Activated CD8-positive, alpha-beta T cell treated with anti-CD3 and anti-CD28 coated beads, Interleukin-2, amount 10 ng/mL, durations not matched to agents 7 days and 5 days (primary cell): ENCODE results near the gene DCBLD1. TPM values are rescaled to one million over a fixed set of nuclear protein-coding genes. Genes with fewer than 3 reads are reported as not detected.
"Not testable (repeated sequence)": the region's sequence is repeated elsewhere in the genome, so short reads cannot be mapped to it uniquely, and the experiment has no call there.

Source experiments
- ATAC-seq: fragments of 150-1000 bp; cut with Tn5 transposase; one replicate; pipeline ENCODE4 v1.10.0; 2021; ENCODE audit warnings: moderate library complexity
- CTCF ChIA-PET: fragments of 350-600 bp; sonication (Branson Sonifier 250); formaldehyde crosslinking; loops from one replicate; lab custom pipeline; 2021; ENCODE audit warnings: antibody characterized with exemption; lab: Charles Lee
- POLR2A ChIA-PET: fragments of 350-600 bp; sonication (Branson Sonifier 250); formaldehyde crosslinking; loops from one replicate; lab custom pipeline; 2021; ENCODE audit warnings: antibody characterized with exemption; lab: Charles Lee
- DNase-seq: peaks from one replicate; pipeline ENCODE4 v3.0.0-alpha.2; 2020
- H3K27ac Mint-ChIP-seq: one replicate; pipeline ENCODE4 v1.8.0; 2021; ENCODE audit warnings: mild to moderate bottlenecking, mixed read lengths
- H3K27me3 Mint-ChIP-seq: one replicate; pipeline ENCODE4 v1.8.0; 2021; ENCODE audit warnings: low read depth, mixed read lengths
- H3K36me3 Mint-ChIP-seq: one replicate; pipeline ENCODE4 v1.8.0; 2021; ENCODE audit warnings: low read depth, mixed read lengths
- H3K4me1 Mint-ChIP-seq: one replicate; pipeline ENCODE4 v1.8.0; 2021; ENCODE audit warnings: low read depth, mixed read lengths
- H3K4me3 Mint-ChIP-seq: one replicate; pipeline ENCODE4 v1.8.0; 2021; ENCODE audit warnings: mild to moderate bottlenecking, mixed read lengths
- H3K9me3 Mint-ChIP-seq: one replicate; pipeline ENCODE4 v1.8.0; 2022; ENCODE audit warnings: mixed read lengths; ENCODE audit not compliant: insufficient read depth
- total RNA-seq, 2 experiments: library from RNA; stranded (reverse); gene quantifications; one replicate each; pipeline ENCODE4 v1.2.3, GENCODE V29; 2021

Gene DCBLD1
- total RNA-seq, 2 experiments from 2014 or later: 2.5 to 4.3 TPM

DNA sequence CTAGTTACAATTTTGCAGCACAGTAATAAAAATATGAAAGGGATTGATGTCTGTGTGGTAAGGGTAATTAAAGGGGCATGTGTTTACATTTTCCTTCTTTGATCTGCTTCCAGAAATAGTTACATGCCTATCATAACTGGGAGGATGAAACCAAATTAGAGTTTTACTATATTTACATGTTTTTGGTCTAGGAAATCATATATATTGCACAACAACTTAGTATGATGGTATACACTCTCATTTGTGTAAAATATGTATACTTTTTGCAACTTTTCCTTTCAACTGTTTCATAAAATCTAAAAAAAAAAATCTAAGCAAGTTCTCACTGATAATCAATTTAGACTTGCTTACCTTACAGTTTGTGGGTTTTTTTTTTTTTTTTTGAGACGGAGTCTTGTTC is 32.2 kb downstream of the DCBLD1 start:
- no peaks in the 10 kb centered on the region for H3K4me1 Mint-ChIP-seq
- ChIA-PET POLR2A (no interaction called here), CTCF (no interaction called here)
- H3K9me3 Mint-ChIP-seq: no peaks in the 10 kb centered on the region
- H3K27me3 Mint-ChIP-seq: peaks cover 2% of the 10 kb centered on the region
- H3K36me3 Mint-ChIP-seq: no peaks in the 10 kb centered on the region
- H3K4me3 Mint-ChIP-seq: no peak overlapping the region
- no peak overlapping the region for H3K27ac Mint-ChIP-seq
- DNase-seq (no peak), ATAC-seq (no peak)

GRCh38 chr6:117515326-117515725 is 32.9 kb downstream of the DCBLD1 start:
- Mint-ChIP-seq H3K9me3 (no peaks in the 10 kb centered on the region), H3K36me3 (no peaks in the 10 kb centered on the region), H3K4me3 (no peak overlapping the region), H3K4me1 (no peaks in the 10 kb centered on the region), H3K27me3 (peaks cover 2% of the 10 kb centered on the region), H3K27ac (no peak overlapping the region)
- no peak for ATAC-seq
- POLR2A ChIA-PET: no interaction called here
- CTCF ChIA-PET: no interaction called here
- no peak for DNase-seq

DNA sequence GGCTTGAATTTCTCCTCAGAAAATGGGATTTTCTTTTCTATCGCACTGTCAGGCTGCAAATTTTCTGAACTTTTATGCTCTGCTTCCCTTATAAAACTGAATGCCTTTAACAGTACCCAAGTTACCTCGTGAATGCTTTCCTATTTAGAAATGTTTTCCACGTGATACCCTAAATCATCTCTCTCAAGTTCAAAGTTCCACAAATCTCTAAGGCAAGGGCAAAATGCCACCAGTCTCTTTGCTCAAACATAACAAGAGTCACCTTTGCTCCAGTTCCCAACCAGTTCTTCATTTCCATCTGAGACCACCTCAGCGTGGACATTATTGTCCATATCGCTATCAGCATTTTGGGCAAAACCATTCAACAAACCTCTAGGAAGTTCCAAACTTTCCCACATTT is 35.5 kb downstream of the DCBLD1 start:
- H3K27ac Mint-ChIP-seq, ATAC-seq, H3K4me3 Mint-ChIP-seq, CTCF ChIA-PET, H3K27me3 Mint-ChIP-seq, DNase-seq, H3K4me1 Mint-ChIP-seq, H3K36me3 Mint-ChIP-seq, H3K9me3 Mint-ChIP-seq: not testable (repeated sequence)
- POLR2A ChIA-PET: interaction anchor here (0.6 kb wide), 1 partner anchor 66 kb away, joined by 3 read pairs; no protein-coding TSS in a partner anchor

GRCh38 chr6:117518870-117519269 is 36.4 kb downstream of the DCBLD1 start:
- DNase-seq (no peak), ATAC-seq (no peak)
- POLR2A ChIA-PET: no interaction called here
- CTCF ChIA-PET: no interaction called here
- Mint-ChIP-seq H3K36me3 (no peaks in the 10 kb centered on the region), H3K9me3 (no peaks in the 10 kb centered on the region), H3K4me1 (no peaks in the 10 kb centered on the region), H3K4me3 (no peak overlapping the region), H3K27me3 (peaks cover 2% of the 10 kb centered on the region), H3K27ac (no peak overlapping the region)

GRCh38 chr6:117520603-117521395 is 38.3 kb downstream of the DCBLD1 start:
- H3K36me3 Mint-ChIP-seq: no peaks in the 10 kb centered on the region
- no peaks in the 10 kb centered on the region for H3K9me3 Mint-ChIP-seq
- H3K4me3 Mint-ChIP-seq: no peak overlapping the region
- DNase-seq: no peak
- ChIA-PET POLR2A (no interaction called here), CTCF (no interaction called here)
- no peak overlapping the region for H3K27ac Mint-ChIP-seq
- ATAC-seq: no peak
- H3K27me3 Mint-ChIP-seq: peaks cover 2% of the 10 kb centered on the region
- H3K4me1 Mint-ChIP-seq: no peaks in the 10 kb centered on the region

DNA sequence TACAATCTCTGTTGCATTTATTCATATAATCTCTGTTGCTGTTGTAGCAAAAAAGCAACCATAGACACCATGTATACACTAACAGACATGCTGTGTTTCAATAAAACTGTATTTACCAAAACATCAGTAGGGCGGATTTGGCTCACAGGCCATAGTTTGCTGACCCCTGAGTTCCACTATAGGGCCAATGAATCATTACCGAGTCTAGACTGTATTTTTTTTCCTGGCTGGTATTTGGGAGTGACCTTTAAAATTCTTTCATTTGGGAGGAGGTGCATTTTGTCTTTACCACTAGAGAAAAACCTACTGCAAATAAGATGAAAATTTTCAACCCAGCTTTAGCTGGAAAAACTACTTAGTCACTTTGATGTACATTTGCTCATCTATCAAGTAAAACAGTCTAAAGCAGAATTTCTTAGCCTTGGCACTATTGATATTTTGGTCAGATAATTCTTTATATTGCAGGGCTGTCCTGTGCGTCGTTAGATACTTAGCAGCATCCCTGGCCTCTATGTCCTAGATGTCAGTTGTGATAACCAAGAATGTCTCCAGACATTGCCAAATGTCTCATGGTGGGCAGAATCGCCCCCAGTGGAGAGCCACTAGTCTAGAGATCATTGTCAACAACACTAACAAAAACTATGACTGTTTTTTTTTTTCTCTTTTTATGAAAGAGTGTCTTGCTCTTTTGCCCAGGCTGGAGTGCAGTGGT is 39.5 kb downstream of the DCBLD1 start:
- Mint-ChIP-seq H3K27me3 (peaks cover 2% of the 10 kb centered on the region), H3K27ac (no peak overlapping the region), H3K4me1 (no peaks in the 10 kb centered on the region), H3K36me3 (no peaks in the 10 kb centered on the region), H3K9me3 (no peaks in the 10 kb centered on the region), H3K4me3 (no peak overlapping the region)
- DNase-seq: no peak
- ChIA-PET CTCF (interaction anchor here (1.3 kb wide), 1 partner anchor 29 kb away, joined by 3 read pairs; no protein-coding TSS in a partner anchor), POLR2A (no interaction called here)
- no peak for ATAC-seq

DNA sequence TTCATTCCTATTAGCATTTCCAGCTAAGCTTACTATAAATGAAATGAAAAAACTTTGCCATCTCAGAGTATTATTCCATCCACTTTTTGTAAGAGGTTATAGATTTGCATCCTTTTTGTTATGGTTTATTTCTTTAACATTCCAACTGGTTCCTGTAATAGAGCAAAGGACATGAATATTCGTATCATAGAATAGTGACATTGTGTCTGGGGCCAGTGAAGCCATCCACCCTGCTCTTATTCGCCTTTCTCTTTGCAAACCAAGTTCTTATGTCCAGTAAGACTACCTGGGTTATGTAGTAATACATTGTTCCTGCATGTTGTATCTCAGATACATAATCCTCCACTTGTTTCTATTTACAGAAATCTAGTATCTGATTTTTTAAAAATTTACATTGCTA is 43.1 kb downstream of the DCBLD1 start:
- no peaks in the 10 kb centered on the region for H3K9me3 Mint-ChIP-seq
- ATAC-seq: no peak
- no peak overlapping the region for H3K27ac Mint-ChIP-seq
- H3K4me3 Mint-ChIP-seq: no peak overlapping the region
- H3K36me3 Mint-ChIP-seq: no peaks in the 10 kb centered on the region
- ChIA-PET CTCF (no interaction called here), POLR2A (no interaction called here)
- H3K27me3 Mint-ChIP-seq: no peaks in the 10 kb centered on the region
- H3K4me1 Mint-ChIP-seq: no peaks in the 10 kb centered on the region
- no peak for DNase-seq

- CTCF ChIA-PET: interaction anchor here (2.2 kb wide), 1 partner anchor 81 kb away, joined by 10 read pairs; no protein-coding TSS in a partner anchor
- H3K27me3 Mint-ChIP-seq: no peaks in the 10 kb centered on the region
- H3K9me3 Mint-ChIP-seq: no peaks in the 10 kb centered on the region
- ATAC-seq (no peak), DNase-seq (no peak)
- no peaks in the 10 kb centered on the region for H3K36me3 Mint-ChIP-seq
- no peak overlapping the region for H3K27ac Mint-ChIP-seq
- POLR2A ChIA-PET: no interaction called here
- peaks cover 2% of the 10 kb centered on the region for H3K4me1 Mint-ChIP-seq
- H3K4me3 Mint-ChIP-seq: no peak overlapping the region
Observed at GRCh38 chr6:117530467-117531242, 48.2 kb downstream of the DCBLD1 start.

GRCh38 chr6:117531346-117531745 is 48.9 kb downstream of the DCBLD1 start:
- H3K9me3 Mint-ChIP-seq: no peaks in the 10 kb centered on the region
- no peak for DNase-seq
- no peak overlapping the region for H3K4me3 Mint-ChIP-seq
- H3K36me3 Mint-ChIP-seq: no peaks in the 10 kb centered on the region
- no peak overlapping the region for H3K27ac Mint-ChIP-seq
- no peaks in the 10 kb centered on the region for H3K27me3 Mint-ChIP-seq
- ChIA-PET POLR2A (no interaction called here), CTCF (interaction anchor here (2.2 kb wide), 1 partner anchor 82 kb away, joined by 10 read pairs; no protein-coding TSS in a partner anchor)
- H3K4me1 Mint-ChIP-seq: peaks cover 2% of the 10 kb centered on the region
- no peak for ATAC-seq

GRCh38 chr6:117531809-117532725 is 49.6 kb downstream of the DCBLD1 start:
- Mint-ChIP-seq H3K4me3 (no peak overlapping the region), H3K9me3 (no peaks in the 10 kb centered on the region), H3K27ac (no peak overlapping the region), H3K27me3 (no peaks in the 10 kb centered on the region), H3K36me3 (no peaks in the 10 kb centered on the region), H3K4me1 (peaks cover 2% of the 10 kb centered on the region)
- CTCF ChIA-PET: interaction anchor here (0.7 to 2.2 kb wide), 2 partner anchors 54 to 83 kb away, joined by 3 to 10 read pairs; no protein-coding TSS in a partner anchor
- ATAC-seq (no peak), DNase-seq (no peak)
- POLR2A ChIA-PET: interaction anchor here (0.7 kb wide), 1 partner anchor 45 kb away, joined by 4 read pairs; no protein-coding TSS in a partner anchor

DNA sequence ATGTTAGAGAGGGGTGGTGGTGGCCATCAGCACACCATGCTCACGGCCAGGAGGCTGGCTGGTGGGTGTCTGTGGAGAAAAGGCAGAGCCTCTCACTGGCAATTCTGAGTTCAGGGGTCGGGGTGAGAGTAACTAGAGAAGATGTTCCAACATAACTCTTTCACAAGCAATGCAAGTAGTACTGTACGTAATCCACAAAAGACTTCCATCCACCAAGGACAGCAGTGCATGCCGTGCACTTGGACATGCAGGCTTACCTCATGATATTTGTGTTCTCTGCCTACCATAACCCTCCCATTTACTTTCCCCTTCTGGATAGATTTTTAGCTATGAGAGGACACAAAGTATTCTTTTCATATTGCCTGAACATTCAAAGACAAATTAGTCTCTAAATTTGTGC is 51.3 kb downstream of the DCBLD1 start:
- H3K4me3 Mint-ChIP-seq: no peak overlapping the region
- H3K27me3 Mint-ChIP-seq: no peaks in the 10 kb centered on the region
- H3K27ac Mint-ChIP-seq: no peak overlapping the region
- H3K36me3 Mint-ChIP-seq: no peaks in the 10 kb centered on the region
- POLR2A ChIA-PET: no interaction called here
- no peaks in the 10 kb centered on the region for H3K9me3 Mint-ChIP-seq
- DNase-seq: no peak
- no peak for ATAC-seq
- H3K4me1 Mint-ChIP-seq: peaks cover 6% of the 10 kb centered on the region
- CTCF ChIA-PET: no interaction called here
